Measurements from ENCODE around the gene C1R.
A peak's percentile ranks its signal among the peaks of the same experiment; 100 is the strongest.
"Not testable (repeated sequence)": the region's sequence is repeated elsewhere in the genome, so short reads cannot be mapped to it uniquely, and the experiment has no call there.

The C1R gene

DNA sequence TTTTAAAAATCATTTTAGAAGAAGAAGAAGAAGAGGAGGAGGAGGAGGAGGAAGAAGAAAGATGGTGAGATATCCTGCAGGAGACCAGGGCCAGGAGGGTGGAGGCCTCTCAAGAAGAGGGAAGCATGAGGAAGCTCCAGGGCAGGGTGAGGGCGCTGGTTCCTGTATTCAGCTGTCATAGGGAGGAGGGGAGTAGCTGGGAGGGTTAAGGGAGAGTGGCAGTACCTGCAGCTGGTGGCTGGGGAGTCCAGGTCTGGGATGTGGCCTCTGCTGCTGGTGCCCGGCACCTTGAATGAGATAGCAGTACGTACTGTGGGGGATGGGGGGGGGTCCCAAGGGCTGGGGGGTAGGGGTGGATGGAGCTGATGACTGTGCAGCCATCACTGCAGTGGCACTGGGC, 26.6 kb upstream of the C1R start:
- DNase-seq: no peak

DNA sequence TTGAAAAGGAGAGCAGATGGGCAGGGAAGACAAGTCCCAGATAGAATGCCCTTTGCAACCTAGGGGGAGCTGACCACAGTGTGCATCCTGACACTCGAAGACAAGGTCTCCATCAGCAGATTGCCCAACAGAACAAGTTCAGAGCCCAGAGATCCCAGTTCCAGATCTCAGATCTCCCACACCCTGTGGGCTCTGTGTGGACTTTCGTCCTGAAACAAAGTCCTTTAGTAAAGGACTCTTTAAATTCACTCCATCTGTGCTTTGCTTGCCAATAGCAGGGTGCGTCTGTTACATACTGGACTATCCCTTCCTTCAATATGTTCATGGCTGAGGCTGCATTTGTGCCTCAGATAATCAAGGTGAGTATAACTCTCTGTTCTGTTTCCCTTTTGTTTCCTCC, 25.4 kb upstream of the C1R start:
- no peak for DNase-seq

- DNase-seq: no peak
These were observed 24.7 kb upstream of the C1R start for GRCh38 chr12:7116916-7117315.

- DNase-seq: no peak
These were observed 24.0 kb upstream of the C1R start for GRCh38 chr12:7116196-7116595.

GRCh38 chr12:7114851-7115250, 22.6 kb upstream of the C1R start:
- DNase-seq: no peak

GRCh38 chr12:7114008-7114407, 21.8 kb upstream of the C1R start:
- DNase-seq: no peak

GRCh38 chr12:7113389-7113871, 21.2 kb upstream of the C1R start:
- peak; percentile 47 for DNase-seq

DNA sequence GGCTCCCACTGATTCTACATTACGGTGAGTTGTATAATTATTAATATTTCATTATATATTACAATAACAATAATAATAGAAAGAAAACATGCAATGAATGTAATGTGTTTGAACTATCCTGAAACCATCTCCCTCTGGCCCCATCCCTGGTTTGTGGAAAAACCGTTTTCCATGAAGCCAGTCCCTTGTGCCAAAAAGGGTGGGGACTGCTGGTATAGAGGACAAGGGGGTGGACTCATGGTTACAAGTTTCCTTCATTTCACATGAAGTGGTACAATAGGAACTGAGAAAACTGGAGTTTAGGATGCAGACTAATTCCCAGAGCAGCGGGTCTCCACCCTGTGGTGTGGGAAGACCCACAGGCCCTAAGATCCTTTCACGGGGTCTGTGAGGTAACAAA, 19.8 kb upstream of the C1R start:
- no peak for DNase-seq

GRCh38 chr12:7110661-7111060, 18.4 kb upstream of the C1R start:
- DNase-seq: no peak

DNA sequence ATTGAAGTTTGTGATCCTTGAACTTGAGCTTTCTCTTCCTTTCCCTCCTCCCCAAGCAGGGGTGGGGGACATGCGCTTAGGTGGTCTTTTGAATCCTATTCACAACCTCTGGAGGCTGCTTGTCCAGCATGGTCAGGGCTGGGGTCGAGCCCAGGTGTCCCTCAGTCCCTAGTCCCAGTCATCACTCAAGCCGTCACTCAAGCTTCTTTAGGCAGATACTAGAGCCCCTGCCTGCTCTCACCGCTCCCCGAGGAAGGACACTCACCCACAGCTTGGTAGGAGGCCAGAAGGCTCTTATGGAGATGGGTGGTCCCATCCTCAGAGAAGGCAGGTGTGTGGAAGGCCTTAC, 17.3 kb upstream of the C1R start:
- no peak for DNase-seq

DNA sequence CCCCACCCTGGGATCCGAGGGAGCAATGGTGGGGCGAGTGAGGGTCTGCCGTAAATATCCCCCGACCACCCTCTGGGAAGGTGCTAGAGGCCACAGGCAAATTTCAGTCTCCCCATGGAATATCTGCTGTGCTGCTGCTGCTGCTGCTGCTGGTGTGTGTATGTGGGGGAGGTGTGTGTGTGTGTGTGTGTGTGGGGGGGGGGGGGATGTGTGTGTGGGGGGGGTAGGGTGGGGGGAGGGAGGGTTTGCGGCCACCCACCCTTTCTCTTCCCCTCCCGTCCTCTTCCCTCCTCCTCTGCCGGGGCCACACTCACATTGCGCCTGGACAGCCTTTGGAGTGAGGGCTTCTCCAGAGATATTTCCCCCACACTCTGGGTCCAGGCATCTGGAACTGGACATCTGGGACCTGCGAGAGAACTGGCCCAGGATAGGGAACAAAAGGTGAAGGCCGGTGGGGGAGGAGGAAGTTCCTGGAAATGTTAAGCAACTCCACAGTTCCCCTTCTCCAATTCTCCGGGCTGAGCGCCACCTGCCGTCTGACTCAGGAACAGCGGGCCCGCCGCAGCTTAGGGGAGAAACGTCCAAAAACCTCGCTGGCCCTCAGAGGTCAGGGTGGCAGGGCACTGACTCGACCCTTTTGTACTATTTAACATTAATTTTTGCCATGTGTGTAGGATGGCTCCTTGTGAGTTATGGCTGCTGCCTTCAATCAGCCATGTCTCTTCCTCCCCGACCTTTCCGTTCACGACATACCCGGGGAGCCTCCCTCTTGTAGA, 16.7 kb upstream of the C1R start, which contains the start of gene C1RL:
Gene C1RL, minus strand, starts transcription at position 419 of the 776 bp plus-strand sequence. Its CDS starts 34 bp downstream, at position 385.
- DNase-seq: peak; percentile 50

GRCh38 chr12:7108003-7108795, 16.0 kb upstream of the C1R start:
- DNase-seq: no peak

- no peak for DNase-seq
These were observed 15.4 kb upstream of the C1R start for GRCh38 chr12:7107636-7108002.

- not testable (repeated sequence) for DNase-seq
These were observed 14.9 kb upstream of the C1R start for GRCh38 chr12:7107181-7107580.

- no peak for DNase-seq
These were observed 13.8 kb upstream of the C1R start for GRCh38 chr12:7106082-7106481.

DNA sequence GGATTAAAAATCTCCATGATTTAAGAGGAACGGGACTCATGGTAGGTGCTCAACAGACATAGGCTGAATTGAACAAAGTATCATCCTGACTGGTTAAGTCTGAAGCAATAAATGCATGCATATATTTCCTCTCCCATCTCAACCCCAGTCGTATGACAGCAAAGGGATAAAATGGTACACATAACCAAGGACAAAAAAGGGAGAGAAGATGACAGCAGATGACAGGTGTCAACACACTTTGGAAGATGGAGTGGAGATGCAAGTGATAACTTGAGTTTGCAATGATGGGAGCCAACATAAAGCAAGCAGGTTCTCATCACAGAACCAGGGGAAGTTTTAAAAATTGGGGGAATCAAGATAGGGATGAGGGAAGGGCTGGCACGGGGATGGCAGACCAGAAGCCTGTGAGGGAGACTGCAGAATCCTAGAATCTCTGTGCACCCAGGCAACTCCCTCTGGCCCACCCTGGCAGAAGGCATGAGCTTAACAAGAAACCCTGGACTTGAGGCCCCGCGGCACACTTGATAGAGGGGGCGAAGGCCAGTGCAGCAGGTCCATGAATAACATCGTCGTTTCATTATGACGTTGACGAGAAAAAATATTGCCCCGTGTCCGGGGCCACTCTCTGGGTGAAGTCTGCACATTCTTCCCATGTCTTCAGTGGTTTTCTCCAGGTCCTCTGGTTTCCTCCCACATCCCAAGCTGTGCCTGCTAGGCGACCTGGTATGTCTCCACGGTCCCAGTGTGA, 11.8 kb upstream of the C1R start:
- DNase-seq: no peak

- DNase-seq: no peak
These were observed 10.3 kb upstream of the C1R start for GRCh38 chr12:7102582-7102981.

- no peak for DNase-seq
These were observed 9.5 kb upstream of the C1R start for GRCh38 chr12:7101694-7102131.

DNA sequence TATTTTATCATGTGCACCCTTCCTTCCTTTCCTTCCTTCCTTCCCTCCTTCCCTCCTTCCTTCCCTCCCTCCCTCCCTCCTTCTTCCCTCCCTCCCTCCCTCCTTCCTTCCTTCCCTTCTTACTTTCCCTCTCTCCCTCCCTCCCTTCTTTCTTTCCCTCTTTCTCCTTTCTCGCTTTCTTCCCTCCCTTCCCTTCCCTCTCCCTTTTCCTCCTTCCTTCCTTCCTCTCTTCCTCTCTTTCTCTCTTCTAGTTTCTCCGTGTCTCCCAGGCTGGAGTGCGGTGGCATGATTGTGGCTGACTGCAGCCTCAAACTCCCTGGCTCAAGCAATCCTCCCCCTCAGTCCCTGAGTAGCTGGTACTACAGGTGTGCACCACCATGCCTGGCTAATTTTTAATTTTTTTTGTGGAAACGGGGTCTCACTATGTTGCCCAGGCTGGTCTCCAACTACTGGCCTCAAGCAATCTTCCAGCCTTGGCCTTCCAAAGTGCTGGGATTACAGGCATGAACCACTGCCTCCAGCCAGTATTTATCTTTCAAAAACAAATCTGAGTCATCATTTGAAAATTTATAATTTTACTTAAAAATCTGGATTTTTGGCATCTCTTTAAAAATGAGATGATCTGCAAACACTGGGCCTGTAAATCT, 8.9 kb upstream of the C1R start:
- no peak for DNase-seq

GRCh38 chr12:7100239-7100638, 8.0 kb upstream of the C1R start:
- DNase-seq: no peak

GRCh38 chr12:7099290-7099996, 7.2 kb upstream of the C1R start:
- DNase-seq: no peak

DNA sequence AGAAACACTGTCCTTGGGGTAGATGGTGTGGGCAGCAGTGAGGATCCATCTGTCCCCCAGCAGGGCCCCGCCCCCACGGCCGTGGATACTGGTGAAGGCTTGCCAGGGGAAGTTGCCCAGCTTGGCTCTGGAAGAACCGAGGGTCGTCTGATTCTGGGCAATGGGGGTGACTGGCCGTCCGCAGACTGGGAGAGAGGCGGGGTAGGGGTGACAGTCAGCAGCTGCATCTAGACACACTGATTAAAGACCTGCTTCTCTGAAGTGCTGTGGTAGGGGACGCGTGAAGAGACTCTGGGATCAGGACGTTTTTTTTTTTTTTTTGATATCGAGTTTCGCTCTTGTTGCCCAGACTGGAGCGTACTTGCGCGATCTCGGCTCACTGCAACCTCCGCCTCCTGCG, 4.7 kb upstream of the C1R start:
- no peak for DNase-seq
